Measurements from ENCODE around the gene SORBS2. TPM values are rescaled to one million over a fixed set of nuclear protein-coding genes. Genes with fewer than 3 reads are reported as not detected.

Gene SORBS2
- total RNA-seq, 3 donors from 2014 or later, result 44.9 to 416 (median 53.7) TPM

- intact Hi-C loops (cut with DNase I, micrococcal nuclease), result no loop called here
- TF ChIP-seq CTCF (IDR thresholded peaks at IDR 0.05), result no peak
- DNase-seq (no peak), ATAC-seq (no peak)
- Histone ChIP-seq H3K9me3 (no peaks in the 10 kb centered on the region), H3K36me3 (ENCODE audit: low read depth) (no peaks in the 10 kb centered on the region), H3K4me3 (no peak overlapping the region), H3K4me1 (ENCODE audit: low read depth) (no peaks in the 10 kb centered on the region)
These were observed 11.6 kb downstream of the SORBS2 start for GRCh38 chr4:185800266-185800945.

DNA sequence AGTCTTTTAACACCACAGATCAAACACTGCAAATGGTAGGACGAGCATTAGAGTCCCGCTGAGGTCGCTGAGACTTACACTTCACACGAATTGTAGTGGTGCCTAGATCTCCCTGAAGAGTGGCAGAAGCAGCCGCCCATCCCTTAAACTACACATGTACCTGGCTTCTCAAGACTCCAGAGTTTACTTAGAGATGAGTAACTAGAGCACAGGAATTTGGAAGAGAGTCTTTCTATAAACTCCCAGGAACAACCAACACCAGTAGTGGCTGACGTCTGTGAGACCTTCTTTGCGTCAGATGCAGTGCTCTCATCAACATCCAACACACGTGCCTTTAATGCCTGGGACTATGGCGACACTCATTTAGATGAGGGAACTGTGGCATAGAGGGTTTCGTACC lies 12.6 kb downstream of the SORBS2 start:
- Histone ChIP-seq H3K9me3 (no peaks in the 10 kb centered on the region), H3K4me3 (no peak overlapping the region), H3K36me3 (ENCODE audit: low read depth) (no peaks in the 10 kb centered on the region), H3K4me1 (ENCODE audit: low read depth) (no peaks in the 10 kb centered on the region)
- ATAC-seq, result no peak
- no peak for DNase-seq
- TF ChIP-seq CTCF (IDR thresholded peaks at IDR 0.05), result no peak
- intact Hi-C loops (cut with DNase I, micrococcal nuclease), result no loop called here

GRCh38 chr4:185797596-185798338 lies 14.2 kb downstream of the SORBS2 start:
- Histone ChIP-seq H3K9me3 (no peaks in the 10 kb centered on the region), H3K4me3 (no peak overlapping the region), H3K36me3 (ENCODE audit: low read depth) (no peaks in the 10 kb centered on the region), H3K4me1 (ENCODE audit: low read depth) (no peaks in the 10 kb centered on the region)
- DNase-seq (no peak), ATAC-seq (no peak)
- intact Hi-C loops (cut with DNase I, micrococcal nuclease), result no loop called here
- TF ChIP-seq CTCF (IDR thresholded peaks at IDR 0.05), result no peak

DNA sequence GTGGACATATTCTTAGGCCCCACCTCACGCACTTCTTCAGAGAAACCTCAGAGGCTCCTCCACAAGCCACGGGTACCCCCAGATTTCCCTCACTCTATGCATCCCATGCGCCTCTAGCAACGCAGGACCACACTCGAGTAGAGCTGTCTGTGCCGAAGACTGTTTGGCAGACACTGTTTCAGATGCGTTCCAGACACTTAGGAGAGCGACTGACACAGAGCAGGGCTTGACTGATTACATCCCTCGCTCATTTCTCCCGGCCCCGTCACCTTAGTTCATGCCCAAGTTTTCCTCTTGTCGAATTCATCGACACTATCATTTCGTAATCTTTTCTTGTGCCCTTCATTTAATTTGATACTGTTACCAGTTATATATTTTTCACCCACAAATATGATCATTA lies 15.0 kb downstream of the SORBS2 start:
- intact Hi-C loops (cut with DNase I, micrococcal nuclease), result no loop called here
- ATAC-seq (no peak), DNase-seq (no peak)
- Histone ChIP-seq H3K4me1 (ENCODE audit: low read depth) (no peaks in the 10 kb centered on the region), H3K4me3 (no peak overlapping the region), H3K36me3 (ENCODE audit: low read depth) (no peaks in the 10 kb centered on the region), H3K9me3 (no peaks in the 10 kb centered on the region)
- TF ChIP-seq CTCF (IDR thresholded peaks at IDR 0.05), result no peak

- intact Hi-C loops (cut with DNase I, micrococcal nuclease), result no loop called here
These were observed 15.8 kb downstream of the SORBS2 start for GRCh38 chr4:185796176-185796575.

More at GRCh38 chr4:185796176-185796575, 15.8 kb downstream of the SORBS2 start:
- no peaks in the 10 kb centered on the region for H3K4me1 ChIP-seq (ENCODE audit: low read depth)
- TF ChIP-seq CTCF (IDR thresholded peaks at IDR 0.05), result no peak
- H3K36me3 ChIP-seq (ENCODE audit: low read depth), result no peaks in the 10 kb centered on the region
- no peaks in the 10 kb centered on the region for H3K9me3 ChIP-seq
- DNase-seq (no peak), ATAC-seq (no peak)
- H3K4me3 ChIP-seq, result no peak overlapping the region

Data from mucosa of descending colon (tissue), 3 donors.